Measurements from ENCODE around the gene TSC22D4. TPM values are rescaled to one million over a fixed set of nuclear protein-coding genes. Genes with fewer than 3 reads are reported as not detected.
"Not testable (repeated sequence)": the region's sequence is repeated elsewhere in the genome, so short reads cannot be mapped to it uniquely, and the experiment has no call there.

TSC22D4 gene
- total RNA-seq, 1 donor from 2014 or later = 25.8 TPM

DNA sequence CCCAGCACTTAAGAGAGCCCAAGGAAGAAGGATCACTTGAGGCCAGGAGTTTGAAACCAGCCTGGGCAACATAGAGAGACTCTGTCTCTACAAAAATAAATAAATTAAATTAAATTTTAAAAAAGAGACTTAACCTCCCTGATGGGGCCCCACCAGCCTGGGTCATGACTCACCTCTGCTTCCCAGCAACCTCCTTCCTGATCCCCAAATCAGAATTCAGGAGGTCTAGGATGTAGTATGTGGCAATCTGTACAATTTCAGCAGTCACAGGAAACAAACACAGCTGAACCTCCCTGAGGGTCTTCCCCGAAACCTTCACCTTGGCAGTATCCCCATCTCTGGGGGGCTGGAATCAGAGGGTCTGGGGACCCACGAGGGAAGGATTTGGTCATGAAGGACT lies 33.0 kb downstream of the TSC22D4 start:
- peak in 1 of 2 donors; percentile 52 for DNase-seq (ENCODE audit: low read depth in 2 of 2)

DNA sequence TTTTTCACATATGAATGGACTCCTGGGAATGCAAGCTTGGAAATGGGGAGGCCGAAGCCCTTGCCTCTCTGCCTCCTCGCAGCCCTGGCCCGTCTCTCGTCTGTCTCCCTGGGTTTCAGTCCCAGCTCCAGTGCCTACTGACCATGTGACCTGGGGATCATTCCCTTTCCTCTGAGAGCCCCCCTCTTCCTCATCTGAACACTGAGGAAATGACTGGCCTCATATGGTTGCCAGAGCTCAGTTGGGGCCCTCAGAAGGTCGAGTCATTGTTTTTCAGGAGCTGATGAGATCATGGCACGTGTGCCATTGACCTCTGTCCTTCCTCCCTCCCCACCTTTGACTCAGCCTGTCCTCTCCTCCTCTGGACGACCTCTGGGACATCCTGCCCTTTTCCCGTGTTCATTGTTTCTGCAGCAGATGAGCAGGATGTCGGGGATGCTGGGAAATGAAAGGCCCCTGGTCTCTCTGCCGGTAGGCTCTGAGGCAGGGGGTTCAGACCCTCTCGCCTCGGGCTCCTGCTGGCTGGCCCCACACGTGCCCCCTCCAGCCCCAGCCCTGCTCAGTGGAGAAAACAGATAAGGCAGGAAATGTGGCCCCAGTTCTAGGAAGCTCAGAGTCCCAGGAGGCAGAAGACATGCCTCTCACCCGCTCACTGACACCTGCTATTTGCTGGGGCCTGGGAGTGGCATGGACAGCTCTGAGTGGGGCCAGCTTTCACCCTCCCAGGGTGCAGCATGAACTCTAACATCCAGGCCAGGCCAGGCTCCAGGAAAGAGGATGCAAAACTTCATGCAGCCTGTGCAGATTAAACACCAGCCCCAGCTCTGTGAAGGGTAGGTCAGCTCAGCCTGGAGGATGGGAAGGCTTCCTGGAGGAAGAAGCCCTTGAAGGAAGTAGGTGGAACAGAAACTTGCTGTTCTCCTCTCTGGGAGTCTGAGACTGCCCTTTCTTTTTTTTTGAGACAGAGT lies 34.4 kb downstream of the TSC22D4 start:
- DNase-seq (ENCODE audit: low read depth in 2 of 2) = peak; percentile 97 to 99

DNA sequence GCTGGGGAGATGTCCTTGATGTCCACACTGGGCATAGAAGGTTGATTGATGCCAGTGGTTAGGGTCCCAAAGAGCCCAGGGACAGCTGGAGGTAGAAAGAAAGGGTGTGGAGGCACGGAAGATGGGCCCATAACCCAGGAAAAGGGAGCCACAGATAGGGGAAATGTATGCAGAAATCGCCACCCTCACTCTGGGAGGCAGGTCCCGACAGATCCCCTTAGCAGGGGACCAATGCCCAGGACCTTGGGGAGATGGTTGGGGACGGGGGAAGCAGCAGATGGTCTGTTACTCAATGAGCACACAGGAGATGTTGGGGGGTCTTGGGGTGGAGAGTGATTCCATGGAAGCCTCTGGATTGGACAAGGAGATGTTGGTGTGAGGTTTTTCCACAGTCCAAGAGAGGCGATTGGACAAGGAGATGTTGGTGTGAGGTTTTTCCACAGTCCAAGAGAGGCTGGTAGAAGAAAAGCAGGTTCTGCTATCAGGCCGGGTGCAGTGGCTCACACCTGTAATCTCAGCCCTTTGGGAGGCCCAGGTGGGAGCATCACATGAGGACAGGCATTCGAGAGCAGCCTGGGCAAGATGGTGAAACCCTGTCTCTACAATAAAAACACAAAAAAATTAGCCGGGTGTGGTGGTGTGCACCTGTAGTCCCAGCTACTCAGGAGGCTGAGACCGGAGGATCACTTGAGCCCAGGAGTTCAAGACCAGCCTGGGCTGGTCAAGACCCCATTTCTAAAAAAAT lies 35.7 kb downstream of the TSC22D4 start:
- no peak for DNase-seq (ENCODE audit: low read depth in 2 of 2)

DNA sequence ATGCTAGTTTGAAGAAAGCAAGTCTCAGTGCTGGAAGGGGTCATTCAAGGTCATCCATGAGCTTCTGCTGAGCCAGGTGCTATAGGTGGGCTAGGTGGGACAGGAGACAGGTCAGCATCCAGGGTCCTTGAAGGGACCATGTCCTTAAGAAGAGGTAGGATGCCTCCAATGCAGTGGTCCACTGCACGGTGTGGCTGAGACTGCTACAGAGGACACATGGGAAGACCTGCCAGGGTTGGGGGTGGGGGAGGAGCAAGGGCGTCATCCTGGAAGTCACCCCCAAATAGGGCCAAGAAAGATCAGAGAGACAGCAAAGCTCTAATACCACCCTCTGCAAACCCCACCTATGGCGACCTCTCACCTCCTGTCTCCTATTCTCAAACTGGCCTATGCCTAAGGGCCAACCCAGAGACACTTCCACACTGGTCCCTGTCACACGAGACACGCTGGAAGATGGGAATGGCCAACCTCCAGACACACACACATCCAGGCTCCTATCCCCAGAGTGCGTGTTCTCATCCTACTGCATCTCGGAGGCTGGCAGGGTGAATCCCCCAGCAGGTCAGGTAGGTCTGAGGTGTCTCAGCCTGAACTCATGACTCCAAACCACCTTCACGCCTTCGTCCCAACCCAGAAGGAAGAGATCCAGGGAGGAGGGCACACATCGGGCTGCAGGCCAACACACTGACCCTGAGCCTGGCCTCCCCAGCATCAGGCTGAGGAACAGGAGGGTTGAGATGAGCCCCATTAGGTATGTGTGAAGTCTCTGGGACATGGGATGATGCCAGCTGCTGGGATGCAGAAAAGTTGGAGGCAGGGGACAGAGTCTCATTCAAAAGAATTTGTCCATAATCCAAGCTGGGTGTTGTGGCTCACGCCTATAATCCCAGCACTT lies 37.1 kb downstream of the TSC22D4 start:
- no peak for DNase-seq (ENCODE audit: low read depth in 2 of 2)

DNA sequence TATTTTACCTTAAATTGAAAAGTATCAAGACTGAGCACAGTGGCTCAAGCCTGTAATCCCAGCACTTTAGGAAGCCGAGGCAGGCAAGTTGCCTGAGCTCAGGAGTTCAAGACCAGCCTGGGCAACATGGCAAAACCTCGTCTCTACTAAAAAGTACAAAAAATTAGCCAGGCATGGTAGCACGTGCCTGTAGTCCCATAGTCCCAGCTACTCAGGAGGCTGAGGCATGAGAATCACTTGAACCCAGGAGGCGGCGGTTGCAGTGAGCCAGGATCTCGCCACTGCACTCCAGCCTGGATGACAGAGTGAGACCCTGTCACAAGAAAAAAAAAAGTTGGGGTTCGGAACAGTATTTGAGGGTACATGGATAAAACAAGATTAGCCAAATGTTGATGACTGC lies 39.8 kb downstream of the TSC22D4 start:
- DNase-seq (ENCODE audit: low read depth in 2 of 2) = not testable (repeated sequence)

DNA sequence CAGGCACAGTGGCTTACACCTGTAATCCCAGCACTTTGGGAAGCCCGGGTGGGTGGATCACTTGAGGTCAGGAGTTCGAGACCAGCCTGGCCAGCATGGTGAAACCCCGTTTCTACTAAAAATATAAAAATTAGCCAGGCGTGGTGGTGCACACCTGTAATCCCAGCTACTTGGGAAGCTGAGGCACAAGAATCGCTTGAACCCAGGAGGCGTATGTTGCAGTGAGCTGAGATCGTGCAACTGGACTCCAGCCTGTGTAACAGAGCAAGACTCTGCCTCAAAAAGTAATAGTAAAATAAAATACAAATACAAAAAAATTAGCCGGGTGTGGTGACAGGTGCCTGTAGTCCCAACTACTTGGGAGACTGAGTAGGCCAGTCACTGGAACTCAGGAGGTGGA lies 40.3 kb downstream of the TSC22D4 start:
- DNase-seq (ENCODE audit: low read depth in 2 of 2) = not testable (repeated sequence)

DNA sequence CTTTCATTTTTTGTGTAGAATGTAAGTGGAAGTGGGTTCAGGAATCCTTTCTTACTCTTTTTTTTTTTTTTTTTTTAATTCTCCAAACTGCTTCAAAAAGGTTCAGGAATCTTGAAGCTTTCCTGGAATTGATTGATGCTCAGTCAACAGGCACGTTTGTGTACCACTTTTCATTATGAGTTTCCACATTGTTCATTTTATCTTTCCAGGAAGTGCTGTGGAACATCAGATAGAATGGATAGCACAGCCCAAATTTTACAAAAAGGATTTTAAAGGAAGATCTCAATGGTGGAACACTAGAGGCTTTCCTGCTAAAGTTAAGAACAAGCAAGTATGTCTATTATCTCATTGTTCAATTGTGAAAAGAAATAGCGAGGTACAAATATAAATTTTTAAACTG lies 40.8 kb downstream of the TSC22D4 start:
- DNase-seq (ENCODE audit: low read depth in 2 of 2) = no peak

DNA sequence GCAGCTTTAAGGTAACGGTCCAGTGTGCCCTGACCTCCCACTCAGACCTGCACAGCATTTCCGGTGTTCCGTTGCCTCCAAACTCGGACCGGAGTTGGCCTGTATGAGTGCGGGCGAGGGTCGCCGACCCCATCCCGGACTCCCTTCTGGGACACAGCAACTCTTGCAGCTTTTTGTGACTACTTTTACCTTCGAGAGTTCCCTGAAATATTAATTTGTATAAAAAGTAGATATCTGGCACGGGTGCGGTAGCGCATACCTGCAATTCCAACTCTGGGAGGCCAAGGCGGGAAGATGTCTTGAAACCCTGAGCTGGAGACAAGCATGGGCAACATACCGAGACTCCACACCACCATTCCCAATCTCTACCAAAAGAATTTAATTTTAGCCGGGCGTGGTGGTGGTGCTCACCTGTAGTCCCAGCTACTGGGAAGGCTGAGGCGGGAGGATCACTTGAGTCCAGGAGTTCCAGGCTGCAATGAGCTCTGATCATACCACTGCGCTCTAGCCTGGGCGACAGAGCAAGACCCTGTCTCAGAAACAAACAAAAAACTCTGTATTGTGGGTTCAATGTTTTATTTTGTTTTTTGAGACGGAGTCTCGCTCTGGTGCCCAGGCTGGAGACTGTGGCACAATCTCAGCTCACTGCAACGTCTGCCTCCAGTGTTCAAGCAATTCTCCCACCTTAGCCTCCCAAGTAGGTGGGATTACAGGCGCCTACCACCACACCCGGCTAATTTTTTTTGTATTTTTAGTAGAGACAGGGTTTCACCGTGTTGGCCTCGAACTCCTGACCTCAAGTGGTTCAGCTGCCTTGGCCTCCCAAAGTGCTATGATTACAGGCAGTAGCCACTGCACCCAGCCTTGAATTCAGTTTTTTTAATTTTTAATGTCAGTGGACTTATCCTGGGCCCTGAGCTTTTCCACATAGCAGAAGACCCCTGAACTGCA lies 41.6 kb downstream of the TSC22D4 start:
- DNase-seq (ENCODE audit: low read depth in 2 of 2) = no peak

DNA sequence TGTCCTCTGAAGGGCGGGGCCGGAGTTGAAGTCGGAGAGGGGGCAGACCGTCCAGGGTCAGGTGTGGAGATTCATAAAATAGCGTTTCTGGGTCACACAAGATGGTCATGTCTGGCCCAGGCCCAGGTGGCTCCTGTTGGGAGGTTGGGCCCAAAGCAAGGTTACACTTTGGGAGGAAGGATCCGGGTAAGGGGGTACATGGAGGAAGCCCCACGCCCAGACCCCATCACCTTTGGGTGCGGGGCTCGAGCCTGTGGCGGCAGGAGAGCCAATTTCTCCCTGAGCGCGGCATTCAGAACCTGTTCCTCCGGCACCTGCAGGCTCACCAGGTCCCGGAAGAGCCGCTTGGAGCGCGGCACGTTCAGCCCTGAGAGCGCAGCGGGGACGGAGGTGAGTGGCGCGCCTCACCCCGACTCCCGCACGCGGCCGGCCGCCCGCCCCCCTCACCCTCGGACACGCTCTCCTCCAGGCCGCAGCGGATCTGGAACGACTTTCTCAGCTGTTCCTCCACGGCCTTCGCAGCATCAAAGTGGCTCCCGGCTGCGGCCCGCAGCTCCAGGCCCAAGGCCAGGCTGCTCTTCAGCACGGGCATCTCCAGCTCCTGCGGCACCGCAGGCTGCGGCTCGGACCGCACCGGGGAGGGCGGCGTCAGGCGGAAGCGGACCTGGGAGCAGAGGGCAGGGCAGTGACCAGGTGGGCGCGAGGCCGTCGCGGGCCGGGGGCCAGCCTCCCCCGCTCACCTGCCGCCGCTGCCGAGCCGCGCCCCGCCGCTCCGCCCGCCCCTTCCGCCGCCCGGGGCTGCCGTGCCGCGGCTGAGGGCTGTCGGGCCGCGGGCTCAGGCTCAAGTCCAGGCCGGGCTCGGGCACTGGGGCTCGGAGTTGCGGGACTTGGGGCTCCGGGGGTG lies 43.4 kb downstream of the TSC22D4 start:
- DNase-seq (ENCODE audit: low read depth in 2 of 2) = peak; percentile 29 to 49

DNA sequence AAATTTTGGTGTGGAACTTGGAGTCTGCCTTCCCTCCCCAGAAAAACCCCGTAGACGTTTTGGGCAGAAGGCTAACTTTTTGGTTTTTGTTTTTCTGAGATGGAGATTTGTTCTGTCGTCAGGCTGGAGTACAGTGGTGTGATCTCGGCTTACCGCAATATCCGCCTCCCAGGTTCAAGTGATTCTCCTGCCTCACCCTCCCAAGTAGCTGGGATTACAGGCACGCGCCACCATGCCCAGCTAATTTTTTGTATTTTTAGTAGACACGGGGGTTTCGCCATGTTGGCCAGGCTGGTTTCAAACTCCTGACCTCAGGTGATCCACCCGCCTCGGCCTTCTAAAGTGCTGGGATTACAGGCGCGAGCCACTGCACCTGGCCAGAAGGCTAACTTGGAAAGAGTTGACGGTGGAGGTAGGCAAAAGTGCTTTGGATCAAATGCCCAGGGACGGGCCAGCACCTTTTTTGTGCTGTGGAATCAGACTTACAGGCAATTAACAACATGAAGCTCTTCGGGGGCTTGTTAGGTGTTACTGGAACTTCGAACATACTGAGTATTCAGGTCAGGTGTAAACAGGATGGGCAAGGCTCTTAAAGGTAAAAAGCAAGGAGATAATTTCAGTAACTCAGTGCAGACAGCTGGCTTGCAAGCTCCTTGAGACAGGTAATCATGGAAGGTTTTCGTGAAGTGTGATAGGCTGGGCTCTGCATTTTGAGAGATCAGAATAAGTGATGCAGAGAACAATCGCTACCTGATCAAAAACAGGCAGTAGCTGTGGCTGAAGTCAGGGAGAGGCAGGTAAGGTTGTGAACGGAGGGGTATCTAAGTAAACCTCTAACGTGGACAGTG lies 44.5 kb downstream of the TSC22D4 start:
- no peak for DNase-seq (ENCODE audit: low read depth in 2 of 2)

DNA sequence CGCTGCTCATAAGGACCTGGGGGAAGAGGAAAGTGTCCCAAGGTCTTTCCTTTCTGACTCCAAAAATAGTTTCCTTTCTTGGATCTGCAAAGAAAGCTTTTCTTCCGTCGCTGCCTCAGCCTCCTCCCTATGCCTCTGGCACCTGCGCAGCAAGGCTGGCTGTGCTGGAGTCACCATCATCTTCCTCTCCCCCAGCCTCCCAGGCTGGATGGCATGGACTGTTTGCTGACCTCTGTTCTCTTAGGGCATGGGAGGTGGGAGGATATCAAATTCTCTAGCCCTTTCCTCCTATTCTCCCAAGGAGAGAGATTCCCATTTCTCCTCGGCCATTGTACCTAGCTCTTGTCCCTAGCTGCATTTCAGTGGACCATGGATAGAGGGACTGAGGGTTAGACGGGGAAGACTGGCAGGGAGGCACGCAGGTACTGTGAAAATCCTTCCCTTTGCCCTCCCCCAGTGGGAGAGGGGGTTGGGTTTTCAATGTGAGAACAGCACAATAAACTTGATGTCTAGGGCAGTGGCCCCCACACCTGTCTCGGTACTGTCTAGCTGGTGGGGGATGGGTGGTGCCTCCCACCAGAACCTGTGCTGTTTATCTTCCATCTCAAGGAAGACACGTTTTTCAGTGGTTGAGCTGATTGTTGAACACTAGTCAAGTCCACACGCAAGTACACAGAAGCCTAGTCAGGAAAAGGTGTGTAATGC lies 45.3 kb downstream of the TSC22D4 start:
- no peak for DNase-seq (ENCODE audit: low read depth in 2 of 2)

DNA sequence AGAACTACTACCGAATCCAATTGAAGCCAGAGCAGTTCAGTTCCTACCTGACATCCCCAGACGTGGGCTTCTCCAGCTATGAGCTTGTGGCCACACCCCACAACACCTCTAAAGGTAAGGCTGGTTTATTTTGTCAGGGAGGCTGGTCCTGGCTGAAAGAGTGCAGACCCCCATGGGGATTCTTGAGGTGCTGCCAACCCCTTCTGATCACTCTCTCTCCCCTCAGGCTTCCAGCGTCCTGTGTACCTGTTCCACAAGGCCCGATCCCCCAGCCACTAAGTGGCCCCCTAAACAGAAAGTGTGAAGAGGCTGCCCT lies 45.8 kb downstream of the TSC22D4 start:
- no peak for DNase-seq (ENCODE audit: low read depth in 2 of 2)

DNA sequence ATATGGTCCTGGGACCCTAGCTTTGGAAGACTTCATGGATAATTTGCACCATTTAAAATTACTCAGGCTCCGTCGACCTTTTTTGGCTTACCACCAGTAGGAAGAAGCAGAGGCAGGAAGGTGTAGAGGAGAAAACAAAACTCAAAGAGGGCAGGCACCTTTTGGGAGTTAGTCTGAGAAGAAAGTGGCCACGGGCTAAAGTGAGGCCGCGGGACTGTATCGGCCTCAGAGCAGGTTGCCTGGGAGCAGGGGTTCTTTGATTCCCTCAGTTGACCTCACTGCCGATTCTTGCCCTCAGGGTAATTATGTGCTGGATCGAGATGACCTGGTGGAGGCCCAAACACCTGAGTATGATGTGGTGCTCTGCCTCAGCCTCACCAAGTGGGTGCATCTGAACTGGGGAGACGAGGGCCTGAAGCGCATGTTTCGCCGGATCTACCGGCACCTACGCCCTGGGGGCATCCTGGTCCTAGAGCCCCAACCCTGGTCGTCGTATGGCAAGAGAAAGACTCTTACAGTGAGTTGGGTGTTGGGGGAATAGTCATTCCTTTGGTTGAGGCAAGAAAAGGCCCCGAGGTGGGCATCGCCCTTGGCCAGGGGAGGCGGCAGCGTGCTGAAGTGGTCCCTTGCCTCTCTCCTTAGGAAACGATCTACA lies 46.3 kb downstream of the TSC22D4 start:
- DNase-seq (ENCODE audit: low read depth in 2 of 2) = no peak

DNA sequence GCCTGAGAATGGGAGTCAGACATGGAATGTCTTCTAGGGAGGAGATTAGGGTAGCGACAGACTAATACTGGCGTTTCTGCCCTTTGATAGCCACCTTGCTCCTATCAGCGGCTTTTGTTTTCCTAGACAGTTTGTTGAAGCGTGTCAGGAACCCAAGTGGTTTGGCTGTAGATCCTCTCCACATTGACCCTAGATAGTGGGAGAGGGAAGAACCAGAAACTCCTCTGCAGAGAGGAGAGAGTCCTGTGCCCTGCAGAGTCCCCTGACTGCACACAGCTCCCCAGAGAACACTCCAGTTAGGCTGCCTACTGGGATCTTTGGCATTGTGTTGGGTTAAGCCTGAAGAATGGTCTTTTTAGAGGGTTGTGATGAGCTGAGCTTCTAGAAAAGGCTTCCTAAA lies 47.0 kb downstream of the TSC22D4 start:
- DNase-seq (ENCODE audit: low read depth in 2 of 2) = no peak

DNA sequence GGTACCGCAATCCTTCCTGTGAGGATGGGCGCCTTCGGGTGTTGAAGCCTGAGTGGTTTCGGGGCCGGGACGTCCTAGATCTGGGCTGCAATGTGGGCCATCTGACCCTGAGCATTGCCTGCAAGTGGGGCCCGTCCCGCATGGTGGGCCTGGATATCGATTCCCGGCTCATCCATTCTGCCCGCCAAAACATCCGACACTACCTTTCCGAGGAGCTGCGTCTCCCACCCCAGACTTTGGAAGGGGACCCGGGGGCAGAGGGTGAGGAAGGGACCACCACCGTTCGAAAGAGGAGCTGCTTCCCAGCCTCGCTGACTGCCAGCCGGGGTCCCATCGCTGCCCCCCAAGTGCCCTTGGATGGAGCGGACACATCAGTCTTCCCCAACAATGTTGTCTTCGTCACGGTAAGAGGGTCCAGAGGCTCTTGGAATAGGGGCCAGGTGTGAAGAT lies 47.7 kb downstream of the TSC22D4 start:
- DNase-seq (ENCODE audit: low read depth in 2 of 2) = no peak

DNA sequence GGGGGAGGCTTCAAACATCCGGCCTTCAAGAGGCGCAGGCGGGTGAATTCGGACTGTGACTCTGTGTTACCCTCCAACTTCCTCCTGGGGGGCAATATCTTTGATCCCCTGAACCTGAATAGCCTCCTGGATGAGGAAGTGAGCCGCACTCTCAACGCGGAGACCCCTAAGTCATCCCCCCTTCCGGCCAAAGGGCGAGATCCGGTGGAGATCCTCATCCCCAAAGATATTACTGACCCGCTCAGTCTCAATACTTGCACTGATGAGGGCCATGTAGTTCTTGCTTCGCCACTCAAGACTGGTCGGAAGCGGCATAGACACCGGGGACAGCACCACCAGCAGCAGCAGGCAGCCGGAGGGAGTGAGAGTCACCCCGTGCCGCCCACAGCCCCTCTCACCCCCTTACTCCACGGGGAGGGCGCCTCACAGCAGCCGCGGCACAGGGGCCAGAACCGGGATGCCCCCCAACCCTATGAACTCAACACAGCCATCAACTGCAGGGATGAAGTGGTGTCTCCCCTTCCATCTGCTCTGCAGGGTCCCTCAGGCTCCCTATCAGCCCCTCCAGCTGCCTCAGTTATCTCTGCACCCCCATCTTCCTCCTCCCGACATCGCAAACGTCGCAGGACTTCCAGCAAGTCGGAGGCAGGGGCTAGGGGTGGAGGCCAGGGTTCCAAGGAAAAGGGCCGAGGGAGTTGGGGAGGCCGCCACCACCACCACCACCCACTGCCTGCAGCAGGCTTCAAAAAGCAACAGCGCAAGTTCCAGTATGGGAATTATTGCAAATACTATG lies 48.3 kb downstream of the TSC22D4 start:
- peak in 1 of 2 donors; percentile 40 for DNase-seq (ENCODE audit: low read depth in 2 of 2)

All from lung microvascular endothelial cell (primary cell).